Naive thymus-derived CD4-positive, alpha-beta T cell (primary cell): Measurements from ENCODE around the gene ZNF169. TPM values are rescaled to one million over a fixed set of nuclear protein-coding genes. Genes with fewer than 3 reads are reported as not detected.
"Not testable (repeated sequence)": the region's sequence is repeated elsewhere in the genome, so short reads cannot be mapped to it uniquely, and the experiment has no call there.

Source experiments
- ATAC-seq: fragments of 150-1000 bp; cut with Tn5 transposase; 2 replicates; pipeline ENCODE4 v1.10.0; 2021; ENCODE audit warnings: mild to moderate bottlenecking, moderate library complexity
- CTCF ChIA-PET: fragments of 350-600 bp; sonication (Branson Sonifier 250); formaldehyde crosslinking; loops from one replicate; lab custom pipeline; 2021; ENCODE audit warnings: antibody characterized with exemption; lab: Charles Lee
- POLR2A ChIA-PET: fragments of 350-600 bp; sonication (Branson Sonifier 250); formaldehyde crosslinking; loops from one replicate; lab custom pipeline; 2021; ENCODE audit warnings: antibody characterized with exemption, inconsistent platforms; lab: Charles Lee
- DNase-seq, 9 donors: peaks; one replicate each; pipeline versions ENCODE4 v3.0.0 to v3.0.0-alpha.2; 2020 to 2022; ENCODE audit warnings: mixed read lengths in 1 of 9
- H3K27ac ChIP-seq: one replicate; pipeline ENCODE4 v1.7.0; 2013; ENCODE audit warnings: mild to moderate bottlenecking, low read depth, low read length, moderate library complexity
- H3K27me3 ChIP-seq, 2 donors: one replicate each; pipeline ENCODE4 v1.7.0; 2013; ENCODE audit warnings: low read length in 2 of 2, mild to moderate bottlenecking in 2 of 2, moderate library complexity in 2 of 2; ENCODE audit not compliant: control insufficient read depth in 2 of 2, insufficient read depth in 2 of 2
- H3K36me3 ChIP-seq, 3 experiments: 1 replicate in 2 of 3; 2 replicates in 1 of 3; pipeline ENCODE4 v1.7.0; 2013; ENCODE audit warnings: low read length in 3 of 3, mild to moderate bottlenecking in 3 of 3, moderate library complexity in 1 of 3; ENCODE audit not compliant: insufficient read depth in 3 of 3, control insufficient read depth in 2 of 3
- H3K4me1 ChIP-seq, 2 donors: one replicate each; pipeline ENCODE4 v1.7.0; 2013; ENCODE audit warnings: low read length in 2 of 2, mild to moderate bottlenecking in 2 of 2, moderate library complexity in 1 of 2; ENCODE audit not compliant: control insufficient read depth in 2 of 2, insufficient read depth in 2 of 2
- H3K4me3 ChIP-seq: 2 replicates; pipeline ENCODE4 v1.7.0; 2013; ENCODE audit warnings: mild to moderate bottlenecking, low read length
- H3K9me3 ChIP-seq, 3 experiments: 1 replicate in 2 of 3; 2 replicates in 1 of 3; pipeline ENCODE4 v1.7.0; 2013; ENCODE audit warnings: low read length in 3 of 3; ENCODE audit not compliant: control insufficient read depth in 2 of 3
- H3K27ac Mint-ChIP-seq, 9 donors: one replicate each; pipeline ENCODE4 v1.8.0; 2020 to 2022; ENCODE audit warnings: mixed read lengths in 9 of 9, mild to moderate bottlenecking in 8 of 9, moderate library complexity in 5 of 9, inconsistent platforms in 2 of 9
- H3K27me3 Mint-ChIP-seq, 5 donors: one replicate each; pipeline ENCODE4 v1.8.0; 2021 to 2022; ENCODE audit warnings: mixed read lengths in 5 of 5, mild to moderate bottlenecking in 1 of 5
- H3K36me3 Mint-ChIP-seq, 5 donors: one replicate each; pipeline ENCODE4 v1.8.0; 2020 to 2022; ENCODE audit warnings: mixed read lengths in 5 of 5, mild to moderate bottlenecking in 3 of 5, inconsistent platforms in 1 of 5
- H3K4me1 Mint-ChIP-seq, 7 donors: one replicate each; pipeline ENCODE4 v1.8.0; 2020 to 2022; ENCODE audit warnings: mixed read lengths in 7 of 7, mild to moderate bottlenecking in 3 of 7, inconsistent platforms in 1 of 7
- H3K4me3 Mint-ChIP-seq, 10 donors: one replicate each; pipeline ENCODE4 v1.8.0; 2020 to 2022; ENCODE audit warnings: mild to moderate bottlenecking in 10 of 10, mixed read lengths in 10 of 10, moderate library complexity in 6 of 10, inconsistent platforms in 2 of 10
- H3K9me3 Mint-ChIP-seq, 11 donors: one replicate each; pipeline ENCODE4 v1.8.0; 2020 to 2022; ENCODE audit warnings: mixed read lengths in 11 of 11, mild to moderate bottlenecking in 4 of 11, inconsistent platforms in 1 of 11, moderate library complexity in 1 of 11
- intact Hi-C, 2 donors: fragments of 100-400 bp; cut with micrococcal nuclease; formaldehyde crosslinking; loops; one replicate each; pipeline ENCODE4 v1.15.1; 2023
- polyA plus RNA-seq, 2 donors: library from polyadenylated mRNA; unstranded; fragments of 300-500 nt; fragmentation: Illumina TruSeq; gene quantifications; one replicate each; pipeline ENCODE4 v1.2.3, GENCODE V29; 2021
- total RNA-seq, 6 experiments: library from RNA in 5 of 6; stranded (reverse) in 5 of 6; gene quantifications; 1 replicate in 5 of 6; 2 replicates in 1 of 6; pipeline ENCODE4 v1.2.3 and lab custom pipeline; 2021 to 2026

The ZNF169 gene
- total and polyA plus RNA-seq, 7 experiments from 2014 or later: 4.5 to 28.4 (median 8.1) TPM

DNA sequence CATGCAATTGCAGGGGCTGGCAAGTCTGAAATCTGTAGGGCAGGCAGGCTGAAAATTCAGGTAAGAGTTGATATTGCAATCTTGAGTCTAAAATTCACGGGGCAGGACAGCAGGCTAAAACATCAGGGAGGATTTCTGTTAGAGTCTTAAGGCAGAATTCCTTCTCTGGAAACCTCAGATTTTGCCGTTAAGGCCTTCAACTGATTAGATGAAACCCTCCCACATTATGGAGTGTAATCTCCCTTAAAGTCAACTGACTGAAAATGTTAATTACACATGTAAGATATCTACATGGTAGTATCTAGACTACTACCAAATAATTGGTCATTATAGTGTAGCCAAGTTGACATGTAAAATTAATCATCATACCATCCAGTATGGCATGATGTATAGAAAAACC is 3.1 kb upstream of the ZNF169 start:
- no peak overlapping the region for H3K4me3 ChIP-seq
- intact Hi-C loops: loop anchor here (5.0 kb wide), 2 partner anchors 471 to 1061 kb away; partner anchors contain the start of genes AOPEP (in 1 of the 2) and FANCC (in 1 of the 2)
- H3K36me3 ChIP-seq: no peaks in the 10 kb centered on the region
- no peak overlapping the region for H3K27ac ChIP-seq
- H3K27me3 ChIP-seq: no peaks in the 10 kb centered on the region
- no peak for DNase-seq
- H3K9me3 ChIP-seq: no peaks in the 10 kb centered on the region
- ChIA-PET CTCF (no interaction called here), POLR2A (no interaction called here)
- Mint-ChIP-seq H3K4me3 (no peak overlapping the region), H3K27ac (no peak overlapping the region), H3K27me3 (peaks cover 4 to 15% (median 6%) of the 10 kb centered on the region in 5 donors), H3K36me3 (peaks cover 0 to 4% (median 3%) of the 10 kb centered on the region in 5 donors), H3K9me3 (no peaks in the 10 kb centered on the region), H3K4me1 (peaks cover 13 to 30% (median 16%) of the 10 kb centered on the region in 7 donors)
- H3K4me1 ChIP-seq: peaks cover 4 to 10% of the 10 kb centered on the region in 2 donors
- no peak for ATAC-seq

DNA sequence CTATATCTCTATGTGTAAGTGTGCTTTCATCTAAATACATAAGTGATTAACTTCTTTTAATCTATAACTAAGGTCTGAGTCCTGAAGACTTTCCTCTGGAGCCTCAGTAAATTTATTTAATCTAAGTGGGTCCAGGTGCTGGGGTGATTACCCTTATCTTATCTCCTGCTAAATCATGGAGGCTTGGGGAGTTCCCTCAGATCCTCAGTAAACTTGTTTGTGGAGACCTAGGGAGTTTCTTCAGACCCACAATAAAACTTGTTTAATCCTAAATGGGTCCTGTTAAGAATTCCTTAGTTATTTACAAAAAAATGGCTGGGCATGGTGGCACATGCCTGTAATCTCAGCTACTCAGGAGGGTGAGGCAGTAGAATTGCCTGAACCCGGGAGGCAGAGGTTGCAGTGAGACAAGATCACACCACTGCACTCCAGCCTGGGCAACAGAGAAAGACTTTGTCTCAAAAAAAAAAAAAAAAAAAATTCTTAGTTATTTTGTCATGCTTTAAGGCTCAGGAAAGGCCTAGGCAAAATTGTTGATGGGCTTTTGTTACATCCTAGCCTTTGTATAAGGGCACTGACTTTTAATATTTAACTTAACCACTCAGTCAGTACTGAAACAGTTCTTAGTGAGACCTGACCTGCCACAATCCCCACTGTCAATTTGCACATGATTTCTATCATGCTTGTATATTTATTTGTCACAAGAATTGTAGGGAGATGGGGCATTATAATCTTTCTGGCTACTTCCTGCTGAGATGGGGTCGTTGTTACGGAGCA is 6.7 kb downstream of the ZNF169 start:
- DNase-seq, H3K36me3 ChIP-seq, POLR2A ChIA-PET, intact Hi-C loops, H3K27ac Mint-ChIP-seq, H3K27ac ChIP-seq, H3K9me3 ChIP-seq, H3K4me1 ChIP-seq, H3K27me3 ChIP-seq, H3K4me3 ChIP-seq, H3K27me3 Mint-ChIP-seq, H3K4me3 Mint-ChIP-seq, ATAC-seq: not testable (repeated sequence)
- Mint-ChIP-seq H3K36me3 (peaks cover 5 to 48% (median 21%) of the 10 kb centered on the region in 5 donors), H3K9me3 (peaks cover 0 to 15% (median 3%) of the 10 kb centered on the region in 11 donors), H3K4me1 (peaks cover 13 to 49% (median 40%) of the 10 kb centered on the region in 7 donors)
- CTCF ChIA-PET: interaction anchor here (1.0 kb wide), 1 partner anchor 13 kb away, joined by 5 read pairs; no protein-coding TSS in a partner anchor

DNA sequence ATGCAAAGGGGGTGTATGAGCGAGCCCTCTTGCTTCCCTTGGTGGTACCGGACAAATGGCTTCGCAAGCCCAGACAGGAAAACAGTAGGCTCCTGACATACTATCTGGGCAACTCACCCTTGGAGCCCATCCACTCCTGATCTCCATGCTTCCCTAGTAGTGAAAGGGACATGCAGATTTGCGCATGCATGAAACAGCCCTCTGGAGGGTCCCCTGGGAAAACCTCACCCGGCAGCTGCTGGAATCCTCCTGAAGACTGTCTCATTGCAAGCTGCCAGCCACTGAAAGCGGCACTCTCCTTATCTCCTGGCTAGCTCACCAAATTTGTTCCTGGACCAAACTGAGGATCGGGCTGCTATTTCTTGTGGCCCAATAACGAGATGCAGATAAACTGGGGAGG is 10.2 kb downstream of the ZNF169 start:
- no peak overlapping the region for H3K4me3 Mint-ChIP-seq
- Histone ChIP-seq H3K27ac (no peak overlapping the region), H3K27me3 (no peaks in the 10 kb centered on the region), H3K36me3 (no peaks in the 10 kb centered on the region), H3K9me3 (peaks cover 0 to 8% (median 0%) of the 10 kb centered on the region in 3 experiments), H3K4me3 (no peak overlapping the region), H3K4me1 (no peaks in the 10 kb centered on the region)
- CTCF ChIA-PET: interaction anchor here (1.2 kb wide), 1 partner anchor 205 kb away, joined by 5 read pairs; no protein-coding TSS in a partner anchor
- H3K9me3 Mint-ChIP-seq: peaks cover 0 to 15% (median 3%) of the 10 kb centered on the region in 11 donors
- H3K36me3 Mint-ChIP-seq: peaks cover 5 to 39% (median 26%) of the 10 kb centered on the region in 5 donors
- POLR2A ChIA-PET: no interaction called here
- no peak for ATAC-seq
- intact Hi-C loops: no loop called here
- DNase-seq: no peak
- H3K27me3 Mint-ChIP-seq: no peaks in the 10 kb centered on the region
- peaks cover 0 to 39% (median 34%) of the 10 kb centered on the region in 7 donors for H3K4me1 Mint-ChIP-seq
- H3K27ac Mint-ChIP-seq: no peak overlapping the region

DNA sequence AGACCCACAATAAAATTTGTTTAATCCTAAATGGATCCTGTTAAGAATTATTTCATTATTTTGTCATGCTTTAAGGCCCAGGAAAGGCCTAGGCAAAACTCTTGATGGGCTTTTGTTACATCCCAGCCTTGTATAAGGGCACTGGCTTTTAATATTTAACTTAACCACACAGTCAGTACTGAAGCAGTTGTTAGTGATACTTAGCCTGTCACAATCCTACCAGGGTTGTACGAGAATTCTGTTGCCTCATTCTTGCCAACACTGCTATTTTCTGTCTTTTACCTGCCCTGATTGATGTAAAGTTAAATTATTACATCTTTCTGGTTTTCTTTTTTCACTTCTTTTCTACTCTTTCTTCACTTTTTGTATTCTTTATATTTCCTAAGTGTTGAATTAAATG is 10.9 kb downstream of the ZNF169 start:
- ATAC-seq: no peak
- no peaks in the 10 kb centered on the region for H3K27me3 Mint-ChIP-seq
- Histone ChIP-seq H3K27ac (no peak overlapping the region), H3K36me3 (peaks cover 0 to 6% (median 0%) of the 10 kb centered on the region in 3 experiments), H3K27me3 (no peaks in the 10 kb centered on the region), H3K4me3 (no peak overlapping the region), H3K4me1 (no peaks in the 10 kb centered on the region), H3K9me3 (peaks cover 0 to 8% (median 0%) of the 10 kb centered on the region in 3 experiments)
- DNase-seq: no peak
- ChIA-PET CTCF (no interaction called here), POLR2A (no interaction called here)
- peaks cover 5 to 37% (median 27%) of the 10 kb centered on the region in 5 donors for H3K36me3 Mint-ChIP-seq
- H3K4me3 Mint-ChIP-seq: no peak overlapping the region
- peaks cover 0 to 15% (median 3%) of the 10 kb centered on the region in 11 donors for H3K9me3 Mint-ChIP-seq
- H3K27ac Mint-ChIP-seq: no peak overlapping the region
- intact Hi-C loops: no loop called here
- peaks cover 2 to 36% (median 31%) of the 10 kb centered on the region in 7 donors for H3K4me1 Mint-ChIP-seq

DNA sequence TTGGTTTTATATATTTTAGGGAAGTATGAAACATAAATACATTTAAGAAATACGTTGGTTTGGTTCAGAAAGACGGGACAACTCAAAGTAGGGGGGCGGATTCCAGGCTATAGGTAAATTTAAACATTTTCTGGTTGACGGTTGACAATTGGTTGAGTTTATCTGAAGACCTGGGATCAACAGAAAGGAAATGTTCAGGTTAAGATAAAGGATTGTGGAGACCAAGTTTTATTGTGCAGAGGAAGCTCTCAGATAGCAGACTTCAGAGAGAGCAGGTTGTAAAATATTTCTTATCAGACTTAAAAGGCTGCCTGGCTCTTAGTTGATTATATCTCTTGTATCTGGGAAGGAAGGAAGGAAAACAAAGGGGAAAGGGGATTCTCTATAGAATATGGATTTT is 17.9 kb downstream of the ZNF169 start:
- H3K36me3 ChIP-seq: peaks cover 0 to 40% (median 3%) of the 10 kb centered on the region in 3 experiments
- H3K27me3 Mint-ChIP-seq, CTCF ChIA-PET, POLR2A ChIA-PET, H3K4me3 ChIP-seq, H3K4me1 ChIP-seq, H3K27me3 ChIP-seq, DNase-seq, H3K4me3 Mint-ChIP-seq, H3K9me3 ChIP-seq, ATAC-seq, intact Hi-C loops, H3K27ac Mint-ChIP-seq: not testable (repeated sequence)
- peak overlapping the region; percentile 13 for H3K27ac ChIP-seq
- Mint-ChIP-seq H3K4me1 (peaks cover 5 to 40% (median 25%) of the 10 kb centered on the region in 7 donors), H3K9me3 (peaks cover 0 to 21% (median 4%) of the 10 kb centered on the region in 11 donors), H3K36me3 (peaks cover 28 to 75% (median 58%) of the 10 kb centered on the region in 5 donors)

DNA sequence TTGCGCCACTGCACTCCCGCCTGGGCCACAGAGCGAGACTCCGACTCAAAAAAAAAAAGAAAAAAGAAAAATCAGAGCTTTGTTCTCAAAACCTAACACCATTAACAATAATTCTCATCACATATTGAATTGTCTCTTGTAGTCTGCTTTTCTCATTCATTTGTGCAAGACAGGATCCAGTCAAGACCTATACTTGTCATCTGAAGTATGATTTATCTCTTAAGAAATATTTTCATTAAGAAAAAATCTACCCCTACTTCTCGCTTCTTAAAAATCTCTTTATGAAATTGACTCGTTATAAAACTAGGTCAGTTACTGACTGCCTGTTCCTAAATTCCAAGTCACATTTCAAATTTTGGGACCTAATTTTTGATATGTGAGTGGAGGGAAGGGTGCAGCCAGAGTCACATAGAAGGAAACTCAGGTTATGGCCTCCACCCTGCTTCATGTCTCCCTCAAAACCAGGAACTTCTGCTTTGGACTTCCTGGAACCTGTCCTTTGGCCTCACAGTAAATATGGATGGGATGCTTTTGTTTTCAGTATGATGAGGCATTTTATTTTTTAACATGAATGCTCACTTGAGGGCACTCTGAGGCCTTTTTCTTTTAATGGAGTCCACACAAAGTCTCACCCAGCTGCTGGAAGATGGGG is 18.9 kb downstream of the ZNF169 start:
- intact Hi-C loops: no loop called here
- Mint-ChIP-seq H3K4me1 (peaks cover 5 to 30% (median 15%) of the 10 kb centered on the region in 7 donors), H3K27ac (no peak overlapping the region), H3K27me3 (no peaks in the 10 kb centered on the region), H3K36me3 (peaks cover 30 to 80% (median 65%) of the 10 kb centered on the region in 5 donors), H3K9me3 (peaks cover 0 to 25% (median 4%) of the 10 kb centered on the region in 11 donors), H3K4me3 (no peak overlapping the region)
- ChIA-PET POLR2A (no interaction called here), CTCF (no interaction called here)
- H3K9me3 ChIP-seq: no peaks in the 10 kb centered on the region
- H3K4me1 ChIP-seq: no peaks in the 10 kb centered on the region
- peaks cover 0 to 44% (median 3%) of the 10 kb centered on the region in 3 experiments for H3K36me3 ChIP-seq
- ATAC-seq: no peak
- no peak overlapping the region for H3K27ac ChIP-seq
- no peaks in the 10 kb centered on the region for H3K27me3 ChIP-seq
- DNase-seq: no peak
- H3K4me3 ChIP-seq: no peak overlapping the region
